Colonic mucosa (tissue), 4 donors: ENCODE results near the gene ETHE1. TPM values are rescaled to one million over a fixed set of nuclear protein-coding genes. Genes with fewer than 3 reads are reported as not detected.

ENCODE experiments used
- DNase-seq: peaks from one replicate; pipeline ENCODE4 v3.0.0-alpha.2; 2020
- H3K27ac ChIP-seq: fragments of 200-600 bp; one replicate; pipeline ENCODE4 v1.8.0; 2021
- H3K27me3 ChIP-seq: fragments of 200-600 bp; one replicate; pipeline ENCODE4 v1.8.0; 2021
- H3K36me3 ChIP-seq: fragments of 200-600 bp; one replicate; pipeline ENCODE4 v1.8.0; 2021
- H3K4me1 ChIP-seq: fragments of 200-600 bp; one replicate; pipeline ENCODE4 v1.8.0; 2021; ENCODE audit warnings: mild to moderate bottlenecking
- H3K4me3 ChIP-seq: fragments of 200-600 bp; one replicate; pipeline ENCODE4 v1.8.0; 2021
- H3K9ac ChIP-seq, 2 donors: one replicate each; pipeline ENCODE4 v1.7.0; 2013; ENCODE audit warnings: control low read depth in 2 of 2, low read depth in 2 of 2, low read length in 2 of 2
- H3K9me3 ChIP-seq: fragments of 200-600 bp; one replicate; pipeline ENCODE4 v1.8.0; 2021
- CTCF ChIP-seq: fragments of 200-600 bp; IDR thresholded peaks from one replicate; pipeline ENCODE4 v1.8.0; 2022; ENCODE audit warnings: antibody characterized with exemption, mild to moderate bottlenecking
- intact Hi-C: fragments of 100-400 bp; cut with DNase I; formaldehyde crosslinking; loops from one replicate; pipeline ENCODE4 v1.14.1; 2022
- total RNA-seq, 2 donors: library from RNA; stranded (reverse); fragmentation: NEBNext Ultra II Directional in 1 of 2; extraction: Animal tissue kit (Norgen Biotek cat#: 25700) in 1 of 2; gene quantifications; one replicate each; pipeline ENCODE4 v1.2.1, GENCODE V29; 2021
- donor health status: healthy.
- donor health status: DM: no; HTN: no; CAD: no.
- donor health status: DM: no; HTN: no; CAD: no.

Gene ETHE1
- total RNA-seq, 2 donors from 2014 or later: 482 to 569 TPM

DNA sequence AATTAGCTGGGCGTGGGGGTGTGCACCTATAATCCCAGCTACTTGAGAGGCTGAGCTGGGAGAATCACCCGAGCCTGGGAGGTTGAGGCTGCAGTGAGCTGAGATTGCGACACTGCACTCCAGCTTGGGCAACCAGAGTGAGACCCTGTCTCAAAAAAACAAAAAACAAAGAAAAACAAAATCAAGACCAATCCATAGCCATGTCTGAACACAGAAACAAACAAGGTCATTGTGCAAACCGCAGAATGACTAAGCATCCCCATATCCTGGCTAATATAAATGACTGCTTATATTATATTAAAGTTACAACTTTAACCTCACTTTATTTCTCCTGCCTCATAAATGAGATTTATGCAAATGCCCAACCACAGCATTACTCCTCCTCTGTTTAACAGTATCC lies 59.3 kb downstream of the ETHE1 start:
- no peaks in the 10 kb centered on the region for H3K9me3 ChIP-seq
- H3K36me3 ChIP-seq: no peaks in the 10 kb centered on the region
- DNase-seq: no peak
- no peaks in the 10 kb centered on the region for H3K27me3 ChIP-seq
- TF ChIP-seq CTCF: no peak
- H3K4me1 ChIP-seq: peaks cover 4% of the 10 kb centered on the region
- no peak overlapping the region for H3K9ac ChIP-seq
- no peak overlapping the region for H3K27ac ChIP-seq
- H3K4me3 ChIP-seq: no peak overlapping the region
- intact Hi-C loops: no loop called here

DNA sequence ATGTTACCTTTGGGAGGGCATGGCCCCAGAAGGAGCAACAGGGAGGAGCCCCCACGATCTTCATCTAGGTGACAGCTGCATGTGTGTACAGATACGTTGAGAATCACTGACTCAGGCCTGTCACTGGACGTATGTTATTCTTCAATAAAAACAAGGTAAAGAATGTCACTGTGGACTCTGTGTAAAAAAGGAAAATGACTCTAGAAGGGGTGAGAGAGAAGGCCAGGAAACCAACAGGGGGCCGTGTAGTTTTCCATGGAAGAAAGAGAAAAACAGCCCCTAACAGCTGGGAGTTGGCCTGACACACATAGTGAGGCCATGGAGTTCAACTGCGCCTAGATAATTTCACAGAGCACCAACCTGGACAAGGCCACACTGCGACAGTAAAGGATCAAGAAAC lies 59.7 kb downstream of the ETHE1 start:
- intact Hi-C loops: no loop called here
- Histone ChIP-seq H3K4me3 (no peak overlapping the region), H3K4me1 (peaks cover 4% of the 10 kb centered on the region)

DNA sequence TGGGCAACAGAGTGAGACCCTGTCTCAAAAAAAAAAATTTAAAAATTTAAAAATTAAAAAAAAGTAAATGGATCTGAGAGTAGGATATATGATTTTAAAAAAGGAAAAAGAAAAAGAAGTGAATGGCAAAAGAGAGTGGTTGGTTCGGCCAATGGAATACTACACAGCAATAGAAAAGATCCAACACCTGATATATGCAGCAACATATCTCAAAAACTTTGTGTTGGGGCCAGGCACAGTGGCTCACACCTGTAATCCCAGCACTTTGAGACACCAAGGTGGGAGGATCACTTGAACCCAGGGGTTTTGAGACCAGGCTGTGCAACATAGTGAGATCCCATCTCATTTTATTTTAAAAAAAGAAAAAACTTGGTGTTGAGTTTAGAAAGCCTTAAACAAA lies 60.2 kb downstream of the ETHE1 start:
- TF ChIP-seq CTCF: no peak
- intact Hi-C loops: no loop called here
- no peaks in the 10 kb centered on the region for H3K36me3 ChIP-seq
- no peak overlapping the region for H3K4me3 ChIP-seq
- no peak overlapping the region for H3K9ac ChIP-seq
- peaks cover 4% of the 10 kb centered on the region for H3K4me1 ChIP-seq
- no peaks in the 10 kb centered on the region for H3K9me3 ChIP-seq
- H3K27ac ChIP-seq: no peak overlapping the region
- DNase-seq: no peak
- no peaks in the 10 kb centered on the region for H3K27me3 ChIP-seq

More for the DNA sequence above, 59.7 kb downstream of the ETHE1 start:
- no peak for TF ChIP-seq CTCF
- Histone ChIP-seq H3K9me3 (no peaks in the 10 kb centered on the region), H3K9ac (no peak overlapping the region), H3K27ac (no peak overlapping the region), H3K27me3 (no peaks in the 10 kb centered on the region), H3K36me3 (no peaks in the 10 kb centered on the region)
- DNase-seq: no peak

DNA sequence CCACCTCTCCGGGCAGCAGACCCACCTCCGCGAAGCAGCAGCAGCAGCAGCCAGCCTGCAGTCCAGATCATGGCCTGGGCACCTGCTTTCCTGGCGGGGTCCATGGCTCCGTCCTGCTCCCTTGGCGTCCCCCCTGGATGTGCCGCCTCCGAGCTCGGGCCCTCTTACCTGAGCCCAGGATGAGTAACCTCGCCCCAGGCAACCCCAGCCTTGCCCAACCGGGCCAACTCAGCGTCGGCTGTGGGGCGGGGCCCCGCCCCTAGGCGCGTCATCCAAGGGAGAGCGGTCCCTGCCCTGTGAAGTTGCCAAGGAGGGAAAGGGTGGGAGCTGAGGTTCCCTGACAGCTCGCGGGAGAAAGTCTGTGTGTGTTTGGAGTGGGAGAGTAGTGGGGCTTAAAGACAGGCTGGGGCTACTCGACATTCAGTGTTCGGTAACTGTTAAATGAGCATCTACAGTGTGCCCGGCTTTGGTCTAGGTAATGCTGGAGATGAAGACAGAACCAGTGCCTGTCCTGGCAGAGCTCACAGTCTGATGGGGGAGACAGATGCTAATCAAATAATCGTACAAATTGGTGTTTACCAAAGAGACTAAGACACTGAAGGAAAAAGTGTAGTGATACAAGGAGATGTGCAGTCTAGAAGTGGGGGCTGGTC lies 61.4 kb downstream of the ETHE1 start, which contains the start of gene LYPD3:
LYPD3 (minus strand) TSS at position 141 of the 653 bp plus-strand sequence; CDS start at position 104, 37 bp downstream.
- Histone ChIP-seq H3K9ac (peak within 1 kb of the TSS; percentile 27 to 63), H3K27ac (no peak within 1 kb of the TSS), H3K27me3 (no peaks in the 10 kb centered on the region), H3K4me3 (peak within 1 kb of the TSS; percentile 54), H3K36me3 (no peaks in the 10 kb centered on the region), H3K4me1 (peaks cover 4% of the 10 kb centered on the region), H3K9me3 (no peaks in the 10 kb centered on the region)
- intact Hi-C loops: no loop called here
- DNase-seq: peak; percentile 53
- TF ChIP-seq CTCF: no peak

GRCh38 chr19:43464134-43464775 lies 62.7 kb downstream of the ETHE1 start:
- Histone ChIP-seq H3K27ac (peak overlapping the region; percentile 75), H3K9me3 (no peaks in the 10 kb centered on the region), H3K36me3 (no peaks in the 10 kb centered on the region), H3K4me1 (peaks cover 4% of the 10 kb centered on the region), H3K9ac (peak overlapping the region; percentile 27 to 63), H3K27me3 (no peaks in the 10 kb centered on the region), H3K4me3 (peak overlapping the region; percentile 54)
- intact Hi-C loops: no loop called here
- TF ChIP-seq CTCF: no peak
- peak; percentile 84 for DNase-seq
